Stimulated activated CD4-positive, alpha-beta T cell treated with anti-CD3 and anti-CD28 coated beads, Interleukin-1b, Interleukin-23, amount 100 ng/mL, for 24 hours (primary cell): ENCODE measurements around the gene RFC4.

Source experiments
- DNase-seq, 4 experiments: peaks; one replicate each; pipeline ENCODE4 v3.0.0-alpha.2; 2020; ENCODE audit warnings: low read depth in 4 of 4, low spot score in 1 of 4

Gene RFC4

DNA sequence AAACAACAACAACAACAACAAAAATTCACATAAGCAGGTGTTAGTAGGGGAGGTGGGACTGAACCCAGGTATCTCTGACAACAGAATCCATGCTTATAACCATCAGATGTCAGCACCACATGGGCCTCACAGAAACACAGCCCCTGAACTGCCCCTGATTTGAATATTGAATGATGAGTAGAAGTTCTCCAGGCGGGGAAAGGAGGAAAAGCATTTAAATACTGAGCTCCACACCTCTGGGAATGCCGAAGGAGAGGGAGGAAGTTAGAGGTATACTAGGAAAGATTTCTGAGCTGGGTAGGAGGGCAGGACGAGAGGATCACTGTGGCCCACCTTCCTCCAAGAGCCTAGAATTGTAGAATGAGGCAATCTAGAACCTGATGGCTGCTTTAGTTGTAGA lies 54.8 kb downstream of the RFC4 start:
- DNase-seq, result no peak

DNA sequence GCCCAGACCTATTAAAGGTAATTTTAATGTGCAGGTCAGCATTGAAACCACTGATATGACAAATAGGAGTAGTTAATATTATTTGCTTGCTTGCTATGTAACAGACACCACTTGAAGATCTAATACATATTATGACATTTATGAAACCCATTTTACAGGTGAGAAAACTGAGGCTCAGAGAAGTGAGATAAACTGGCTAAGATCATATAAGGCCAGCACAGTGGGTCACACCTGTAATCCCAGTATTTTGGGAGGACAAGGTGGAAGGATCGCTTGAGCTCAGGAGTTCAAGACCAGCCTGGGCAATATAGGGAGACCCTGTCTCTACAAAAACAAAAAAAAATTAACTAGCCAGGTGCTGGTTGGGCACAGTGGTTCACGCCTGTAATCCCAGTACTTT lies 56.0 kb downstream of the RFC4 start:
- DNase-seq, result no peak

DNA sequence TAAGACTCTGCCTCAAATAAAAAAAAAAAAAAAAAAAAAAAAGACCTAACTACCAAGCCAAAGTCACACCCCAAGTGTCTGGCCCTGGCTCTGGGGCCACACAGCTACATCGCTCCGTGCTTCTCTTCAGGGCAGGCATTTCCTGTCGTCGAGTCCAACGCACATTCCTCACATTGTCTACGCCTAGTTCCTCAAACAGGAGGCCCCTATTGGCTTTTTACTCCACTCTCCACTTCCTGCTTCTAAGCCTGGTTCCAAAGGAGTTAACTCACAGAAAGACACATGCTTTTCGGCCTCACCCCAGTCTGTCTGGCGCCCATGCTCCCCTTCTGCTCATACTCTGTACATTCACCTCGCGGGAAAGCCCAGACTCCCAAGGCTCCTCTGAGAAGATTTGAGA lies 60.3 kb downstream of the RFC4 start:
- DNase-seq, result no peak

GRCh38 chr3:186743666-186744065 lies 62.6 kb downstream of the RFC4 start:
- DNase-seq, result no peak

DNA sequence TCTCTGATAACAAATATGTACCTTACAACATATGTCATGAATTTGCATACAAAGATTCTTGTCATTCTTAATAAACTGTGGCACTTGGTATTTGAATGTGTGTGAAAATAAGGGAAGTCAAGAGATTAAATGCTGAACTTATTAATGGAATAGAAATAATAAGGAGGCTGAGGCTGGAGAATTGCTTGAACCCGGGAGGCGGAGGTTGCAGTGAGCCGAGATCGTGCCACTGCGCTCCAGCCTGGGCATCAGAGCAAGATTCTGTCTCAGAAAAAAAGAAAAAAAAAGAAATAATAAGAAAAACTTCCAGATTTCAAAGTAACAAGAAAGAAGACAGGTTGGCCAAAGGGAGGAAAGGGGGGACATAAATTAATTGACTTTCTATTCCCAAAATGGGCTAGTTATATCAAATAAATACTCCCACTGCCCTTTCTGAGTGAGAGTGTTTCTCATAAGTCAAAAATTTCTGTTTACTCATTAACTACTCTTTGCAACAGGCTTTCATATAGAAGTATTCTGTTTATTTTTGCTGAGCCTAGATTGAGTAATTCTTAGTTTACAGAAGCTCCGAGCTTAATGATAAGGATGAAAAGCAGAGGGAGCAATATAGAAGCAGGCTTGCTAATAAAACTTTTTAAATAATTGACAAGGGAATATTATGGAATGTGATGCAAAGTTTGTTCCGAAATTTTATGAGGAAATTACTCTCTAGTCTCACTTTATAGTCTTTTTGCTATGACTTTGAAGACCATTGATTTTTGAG lies 63.5 kb downstream of the RFC4 start:
- no peak for DNase-seq
